Right forelimb (tissue), 1 donor: ENCODE data around the gene SDC4.
A peak's percentile ranks its signal among the peaks of the same experiment; 100 is the strongest.

Source experiments
- DNase-seq: peaks from one replicate; pipeline ENCODE4 v3.0.0-alpha.2; 2018

SDC4 gene

DNA sequence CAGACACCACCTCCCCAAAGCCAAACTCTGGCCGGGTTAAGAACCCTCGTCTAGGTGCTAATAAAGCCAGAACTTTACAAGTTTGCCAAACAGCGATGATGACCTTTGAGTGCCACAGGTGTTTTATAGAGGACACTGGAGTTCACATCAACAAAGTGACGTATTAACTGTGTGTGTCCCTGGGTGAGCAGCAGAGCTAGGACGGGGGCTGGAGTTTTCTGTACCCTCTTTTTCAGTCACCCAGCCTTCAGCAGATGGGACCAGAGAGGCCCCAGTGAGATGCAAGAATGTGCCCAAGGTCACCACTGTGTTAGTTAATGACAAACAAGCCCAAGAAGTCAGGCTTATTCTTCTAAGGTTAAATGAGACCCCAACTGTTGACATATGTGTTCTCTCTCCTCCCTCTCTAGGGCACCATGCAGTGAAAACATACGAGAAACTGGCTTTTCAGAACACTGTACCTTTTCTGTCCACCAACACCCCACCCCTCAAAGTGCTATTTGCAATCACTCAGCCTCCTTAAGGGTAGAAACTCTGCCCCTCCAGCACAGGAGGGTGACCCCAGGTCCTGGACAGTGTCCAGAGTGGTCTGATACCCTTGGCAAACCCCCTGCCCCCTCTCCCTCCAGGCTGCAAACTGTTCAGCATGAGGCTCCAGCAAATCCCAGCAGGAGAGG is 5.2 kb downstream of the SDC4 start:
- DNase-seq, result no peak

DNA sequence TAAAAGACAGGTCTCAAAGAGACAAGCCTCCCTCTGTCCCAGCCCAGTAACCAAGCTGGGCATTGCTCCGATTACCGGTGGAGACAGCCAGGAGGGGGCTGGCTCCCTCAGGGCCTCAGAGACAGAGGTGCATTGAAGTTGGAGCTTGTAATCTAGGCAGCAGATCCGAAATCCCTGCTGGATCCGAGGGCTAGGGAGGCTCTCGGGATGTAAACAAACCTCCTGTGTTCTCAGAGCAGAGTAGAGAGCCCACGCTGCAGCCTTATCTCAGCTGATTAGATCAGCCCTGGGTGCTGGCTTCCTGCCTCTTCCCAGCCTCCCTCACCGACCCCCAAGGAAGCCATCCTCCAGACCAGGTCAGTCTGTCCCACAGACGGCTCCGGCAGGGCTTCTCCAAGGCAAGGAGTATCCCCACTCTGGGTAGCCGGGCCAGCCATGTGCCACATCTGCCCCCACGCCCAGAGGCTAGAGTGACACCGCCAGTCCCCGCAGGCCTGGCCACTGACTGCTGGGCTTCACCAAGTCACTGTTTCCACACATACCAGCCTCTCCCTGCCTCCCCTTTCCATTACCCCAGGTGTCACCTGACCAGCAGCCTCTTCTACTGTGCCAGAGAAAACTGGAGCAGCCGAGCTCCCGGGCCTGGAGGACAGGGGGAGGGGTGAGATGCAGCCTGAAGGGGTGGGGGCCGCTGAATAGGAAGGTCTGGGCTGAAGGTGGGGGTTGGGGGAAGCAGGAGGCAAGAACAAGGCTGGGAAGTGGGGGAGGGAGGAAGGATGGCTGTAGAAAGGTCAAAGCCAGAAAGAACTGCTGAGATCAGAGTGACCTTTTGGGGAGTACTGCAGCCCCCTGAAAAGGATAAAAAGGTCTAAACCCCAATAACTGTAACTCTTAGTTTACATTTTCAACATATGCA is 6.0 kb downstream of the SDC4 start:
- DNase-seq, result peak; percentile 60

DNA sequence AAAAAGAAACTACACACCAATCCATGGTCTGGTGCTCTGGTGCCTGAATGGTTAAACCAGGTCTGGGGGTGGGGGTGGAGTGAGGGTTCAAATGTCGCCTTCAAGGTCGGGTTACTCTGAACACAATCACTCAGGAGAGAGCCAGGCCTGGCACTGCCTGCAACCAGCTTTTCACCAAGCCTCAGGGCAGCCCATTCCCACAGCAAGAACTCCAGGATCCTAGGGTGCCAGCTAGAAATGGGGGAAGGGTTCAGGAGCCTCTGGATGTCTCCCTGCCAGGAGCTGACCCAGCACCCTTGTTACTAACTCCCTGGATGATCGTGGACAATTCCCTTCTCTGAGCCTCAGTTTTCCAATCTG is 6.7 kb downstream of the SDC4 start:
- DNase-seq, result no peak

DNA sequence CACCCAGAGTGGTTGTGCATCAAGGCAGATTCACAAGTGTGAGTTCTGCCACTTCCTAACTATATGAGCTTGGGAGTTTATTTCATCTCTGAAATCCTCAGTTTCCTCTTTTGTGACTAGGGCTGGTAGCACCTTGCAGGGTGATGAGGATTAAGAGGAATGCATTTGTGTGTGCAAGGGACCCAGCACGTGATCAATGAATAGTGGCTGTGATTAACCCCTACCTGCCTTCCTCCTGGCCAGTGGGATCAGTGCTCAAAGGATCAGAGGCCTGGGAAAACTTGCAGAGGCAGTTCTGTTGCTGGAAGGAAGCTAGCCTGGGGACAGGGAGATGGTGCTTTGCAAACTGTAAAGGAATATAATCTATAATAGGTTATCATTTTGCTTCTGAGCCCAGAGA is 7.3 kb downstream of the SDC4 start:
- no peak for DNase-seq

DNA sequence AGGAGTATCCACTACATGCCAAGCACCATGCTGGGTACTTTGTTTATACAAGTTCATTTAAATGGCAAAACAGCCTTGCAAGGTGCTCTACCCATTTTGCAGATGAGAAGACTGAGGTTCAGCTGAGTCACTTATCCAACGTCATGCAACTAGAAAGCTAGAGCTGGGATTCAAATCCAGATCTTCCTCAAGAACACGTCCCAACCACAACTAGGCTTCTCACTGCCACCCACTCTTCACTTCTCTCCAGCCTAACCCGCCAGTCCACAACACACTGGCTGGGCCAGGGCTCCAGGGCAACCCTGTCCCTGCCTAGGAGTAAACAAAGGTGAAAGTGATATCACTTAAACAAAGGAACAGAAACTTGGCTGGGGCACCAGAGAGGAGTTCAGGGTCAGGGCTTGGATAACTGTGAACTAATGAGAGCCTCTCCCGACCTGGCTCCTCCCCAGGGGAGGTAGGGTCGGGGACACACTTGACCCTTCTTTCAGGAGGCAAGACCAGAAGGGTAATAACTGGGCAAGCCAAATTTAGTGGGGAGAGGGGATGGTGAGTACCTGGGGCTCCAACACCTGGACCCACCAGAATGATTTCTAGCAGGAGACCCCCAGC is 7.9 kb downstream of the SDC4 start:
- DNase-seq, result no peak

DNA sequence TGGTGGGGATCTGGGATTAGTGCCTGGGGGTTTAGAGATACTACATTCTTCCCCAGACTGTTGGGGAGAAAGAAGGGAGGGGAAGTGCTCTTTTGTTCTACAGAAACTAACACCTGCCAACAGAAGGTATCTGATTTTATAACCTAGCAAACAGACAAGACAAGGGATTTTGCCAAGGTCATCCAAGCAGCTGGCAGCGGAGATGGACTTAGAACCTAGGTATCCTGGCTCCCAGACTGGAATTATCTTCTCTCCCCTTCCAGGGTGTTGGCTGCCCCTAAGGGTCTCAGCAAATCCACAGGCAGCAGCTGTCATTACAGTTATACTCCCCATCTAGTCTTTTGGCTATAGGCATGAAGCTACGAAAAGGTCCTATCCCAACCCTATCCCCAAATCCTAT is 8.4 kb downstream of the SDC4 start:
- no peak for DNase-seq

DNA sequence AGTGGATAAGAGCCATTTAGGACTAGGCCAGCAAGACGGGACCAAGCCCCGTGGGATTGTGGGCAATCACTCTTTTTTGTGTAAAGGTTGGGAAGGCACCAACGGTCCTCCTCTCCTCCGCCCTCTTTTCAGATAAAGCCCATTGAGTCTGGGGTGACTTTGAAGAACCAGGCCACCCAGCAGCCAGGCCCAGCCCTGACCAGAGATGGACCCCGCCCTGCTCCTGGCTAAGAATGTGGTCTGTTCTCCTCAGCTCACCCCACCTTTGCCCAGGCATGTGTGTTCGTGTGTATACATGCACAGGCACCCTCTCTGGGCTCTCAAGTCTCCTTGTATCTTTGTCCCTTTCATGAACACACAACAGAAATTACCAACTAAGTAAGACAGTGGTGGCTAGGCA is 9.1 kb downstream of the SDC4 start:
- DNase-seq, result no peak

DNA sequence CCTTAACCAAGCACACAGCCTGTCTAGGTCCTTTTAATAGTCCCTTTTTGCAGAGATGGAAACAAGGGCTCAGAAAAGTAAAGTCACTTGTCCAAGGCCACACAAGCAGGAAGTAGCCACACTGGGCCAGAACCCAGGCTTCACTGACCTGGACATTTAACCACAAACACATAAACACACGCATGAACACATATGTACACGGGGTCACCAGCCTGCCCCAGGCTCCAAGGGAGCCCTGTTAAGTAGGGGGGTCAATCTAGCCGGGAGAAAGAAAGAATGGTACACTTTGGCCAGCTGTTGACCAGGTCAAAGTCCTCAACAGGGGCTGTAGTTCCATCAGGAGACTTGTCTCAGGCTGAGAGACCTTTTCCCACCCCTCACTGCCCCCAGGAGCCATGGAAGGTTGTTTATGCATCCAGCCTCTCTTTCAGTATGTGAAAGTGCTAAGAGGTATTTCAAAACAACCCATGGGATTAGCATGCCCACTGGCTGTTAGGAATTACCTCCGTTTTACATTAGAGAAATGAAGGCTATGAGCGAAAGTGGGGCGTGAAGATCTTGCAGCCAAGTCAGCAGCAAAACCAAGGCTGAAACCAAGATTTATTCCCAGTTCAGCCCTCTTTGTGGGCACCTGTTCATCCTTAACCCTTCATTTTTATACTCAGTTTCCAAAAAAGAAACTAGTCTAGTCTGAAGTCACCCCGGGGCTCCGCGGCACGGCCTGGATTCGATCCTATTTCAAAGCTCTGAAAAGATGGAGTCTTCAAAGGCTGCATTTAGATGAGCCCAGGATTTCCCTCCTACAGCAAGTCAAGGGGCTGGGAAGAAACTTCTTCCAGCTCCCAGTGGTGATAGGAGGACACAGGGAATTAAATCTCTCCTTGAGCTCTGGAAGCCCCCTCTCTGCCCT is 9.8 kb downstream of the SDC4 start:
- DNase-seq, result no peak

DNA sequence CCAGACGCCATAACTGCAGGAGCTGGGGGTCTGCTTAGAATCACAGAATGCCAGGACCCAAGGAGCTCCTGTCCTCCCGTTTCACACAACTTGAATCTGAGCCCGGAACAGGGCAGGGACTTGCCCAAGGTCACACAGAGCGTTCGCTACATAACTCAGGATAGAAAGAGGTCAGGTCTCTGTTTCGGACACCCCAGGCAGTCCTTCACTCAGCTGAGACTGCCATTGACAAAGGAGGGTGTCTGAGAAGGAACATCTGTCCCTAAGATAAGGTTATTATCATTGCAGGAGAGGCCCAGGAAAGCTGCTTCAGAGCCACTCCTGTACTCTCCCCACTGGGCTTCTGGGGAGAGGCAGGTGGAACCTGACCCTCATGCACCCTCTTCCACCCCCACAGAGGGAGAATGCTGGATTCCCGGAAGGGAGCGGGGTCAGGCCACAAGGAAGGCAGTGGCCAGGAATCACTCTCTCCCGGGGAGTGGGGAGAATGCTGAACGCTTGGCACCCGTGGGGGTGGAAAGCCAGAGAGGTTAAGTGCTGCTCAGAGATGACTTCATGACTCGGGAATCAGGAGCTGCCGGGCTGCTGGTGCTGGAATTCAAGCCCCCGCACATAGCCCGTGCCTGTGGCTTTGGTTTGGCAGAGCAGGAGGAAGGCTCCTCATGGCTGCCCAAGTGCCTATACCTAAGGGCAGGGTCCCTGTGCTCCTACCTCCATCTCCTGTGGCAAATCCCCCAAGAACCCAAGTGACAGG is 10.7 kb downstream of the SDC4 start:
- DNase-seq, result no peak

DNA sequence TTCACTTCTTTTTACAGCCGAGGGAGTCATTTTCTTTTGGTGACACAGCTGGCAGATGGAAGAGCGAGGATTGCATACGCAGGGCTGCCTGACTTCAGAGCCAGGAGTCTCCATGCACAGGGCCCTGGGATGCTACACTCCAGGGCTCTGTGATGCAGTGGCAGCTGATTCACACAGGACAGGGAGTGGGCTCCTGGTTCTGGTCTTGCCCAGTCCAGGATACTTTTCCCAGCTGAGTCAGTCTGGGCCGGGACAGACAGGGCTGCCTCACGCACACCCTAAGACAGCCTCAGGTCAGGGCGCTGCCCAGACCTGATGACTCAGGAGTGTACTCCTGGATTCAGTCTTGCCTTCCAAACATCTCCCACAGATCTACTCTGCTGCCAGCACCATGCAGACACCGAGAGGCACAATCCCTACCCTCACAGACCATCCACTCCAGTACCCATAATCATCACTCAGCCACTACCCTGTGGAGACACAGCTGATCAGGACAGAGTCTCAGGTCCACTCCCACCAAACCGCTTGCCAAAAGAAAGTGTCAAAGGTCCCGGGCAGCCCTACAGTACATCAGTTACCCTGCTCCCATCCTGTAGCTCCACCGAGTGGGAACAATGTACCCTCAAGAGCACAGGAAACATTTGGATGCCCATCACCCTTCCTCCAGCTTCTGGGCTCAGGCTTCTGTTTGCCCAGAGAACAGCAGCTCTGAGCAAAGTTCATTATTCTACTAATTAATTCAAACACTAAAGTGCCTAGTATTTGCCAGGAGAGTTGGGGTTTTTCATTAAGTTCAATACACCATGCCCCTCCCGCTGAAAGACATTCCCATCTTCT is 11.5 kb downstream of the SDC4 start:
- DNase-seq, result no peak

DNA sequence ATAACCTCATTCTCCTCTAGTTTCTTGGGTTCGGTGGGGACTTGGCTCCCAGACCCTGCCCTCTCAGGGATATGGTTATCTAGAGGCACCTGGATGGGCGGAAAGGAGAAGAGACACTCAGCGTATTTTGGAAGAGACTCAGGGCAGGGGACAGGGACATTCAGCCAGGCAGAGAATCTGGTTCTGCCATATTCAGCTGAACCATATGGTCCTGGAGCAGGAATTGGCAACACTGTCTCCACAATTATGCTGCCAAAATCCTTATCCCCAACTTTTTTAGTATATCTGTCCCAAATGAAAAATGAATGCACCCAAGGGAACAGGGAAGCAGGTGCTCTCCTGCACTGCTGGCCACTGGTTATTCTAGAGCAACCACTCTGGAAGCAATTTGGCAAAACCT is 17.7 kb downstream of the SDC4 start:
- no peak for DNase-seq

DNA sequence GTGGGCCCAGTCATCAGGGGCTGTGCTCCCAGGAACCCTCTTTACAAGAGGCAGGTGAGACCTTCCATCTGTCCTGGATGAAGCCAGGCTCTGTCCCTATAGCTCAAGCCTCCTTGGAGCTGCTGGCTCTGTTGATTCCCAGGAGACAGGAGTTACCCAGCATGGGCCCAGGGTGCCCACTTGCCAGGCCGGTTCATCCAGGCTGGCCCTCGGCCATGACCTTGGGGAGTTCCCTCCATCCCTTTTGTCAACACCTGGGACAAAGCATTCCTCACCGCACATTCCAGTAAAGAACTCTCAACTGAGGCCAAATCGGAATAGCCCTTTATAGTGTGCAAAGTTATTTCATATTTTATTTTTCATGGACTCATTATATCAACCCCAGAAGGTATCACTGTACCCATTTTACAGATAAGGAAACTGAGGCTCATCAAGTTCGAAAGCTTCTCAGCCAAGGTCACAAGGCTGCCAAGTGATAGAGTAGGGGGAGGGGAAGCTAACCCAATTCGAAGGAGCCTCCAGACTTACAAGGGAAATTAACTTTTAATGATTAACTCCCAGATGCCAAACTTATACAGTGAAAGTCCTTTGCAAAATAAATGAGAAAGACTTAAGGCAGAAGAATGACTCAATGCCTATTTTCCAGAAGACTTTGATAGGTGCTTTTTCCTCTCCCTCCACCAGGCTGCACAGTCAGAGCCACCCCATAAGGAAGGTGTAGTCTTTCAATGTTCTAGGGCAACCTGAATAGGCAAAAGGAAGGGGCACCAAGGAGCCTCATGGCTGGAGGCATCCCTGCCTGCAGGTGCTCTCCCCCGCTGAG is 18.5 kb downstream of the SDC4 start:
- DNase-seq, result no peak

DNA sequence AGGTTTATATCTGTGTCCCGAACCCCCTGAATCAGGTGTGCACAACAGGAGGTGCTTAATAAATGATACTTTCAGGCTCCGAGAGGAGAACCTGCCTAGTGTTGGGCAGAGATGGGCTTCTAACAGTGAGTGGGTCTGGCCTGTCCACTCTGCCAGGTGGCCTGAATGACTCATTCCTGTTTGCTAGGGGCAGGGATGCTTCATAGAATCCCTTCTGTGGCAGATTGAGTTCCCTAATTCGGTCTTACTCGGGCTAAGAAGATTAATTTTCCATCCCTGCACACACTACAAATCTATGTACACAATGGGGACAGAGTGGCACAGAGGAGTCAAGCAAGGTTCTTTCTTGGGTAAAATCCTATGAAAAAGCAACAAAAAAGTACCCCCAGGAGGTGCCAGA is 19.8 kb downstream of the SDC4 start:
- DNase-seq, result no peak

DNA sequence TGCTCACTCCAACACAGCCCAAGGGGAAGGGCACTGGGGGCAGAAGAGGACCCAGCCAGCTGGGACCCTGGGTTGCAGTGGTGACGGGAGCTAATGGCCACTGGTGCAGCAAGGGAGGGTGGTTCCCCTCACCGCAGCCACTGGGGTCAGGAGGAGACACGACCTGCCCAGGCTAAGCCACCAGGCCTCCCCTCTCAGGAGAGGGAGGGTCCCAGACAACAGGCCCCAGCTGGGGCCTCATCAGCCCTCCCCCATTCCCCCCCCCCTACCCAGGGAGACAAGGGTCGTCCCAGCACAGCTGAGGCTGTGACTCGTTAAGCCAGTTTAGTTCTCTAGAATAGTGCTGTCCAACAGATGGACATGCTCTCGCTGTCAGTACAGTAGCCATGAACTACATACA is 22.9 kb downstream of the SDC4 start:
- DNase-seq, result no peak

DNA sequence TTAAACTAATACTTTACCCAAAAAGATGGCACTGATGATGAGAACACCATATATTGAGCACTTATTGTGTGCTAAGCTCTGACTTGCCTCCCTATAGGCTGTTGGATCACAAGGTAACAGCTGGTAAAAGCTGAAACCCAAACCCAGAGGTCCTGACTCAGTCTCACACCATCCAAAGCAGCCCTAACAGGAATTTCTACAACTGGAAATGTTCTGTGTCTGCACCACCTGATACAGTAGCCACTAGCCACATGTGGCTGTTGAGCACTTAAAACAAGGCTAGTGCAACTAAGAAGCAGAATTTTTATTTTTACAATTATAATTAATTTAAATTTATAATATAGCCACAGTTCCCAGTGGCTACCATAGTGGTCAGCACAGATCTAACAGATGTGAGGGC is 24.5 kb downstream of the SDC4 start:
- no peak for DNase-seq

DNA sequence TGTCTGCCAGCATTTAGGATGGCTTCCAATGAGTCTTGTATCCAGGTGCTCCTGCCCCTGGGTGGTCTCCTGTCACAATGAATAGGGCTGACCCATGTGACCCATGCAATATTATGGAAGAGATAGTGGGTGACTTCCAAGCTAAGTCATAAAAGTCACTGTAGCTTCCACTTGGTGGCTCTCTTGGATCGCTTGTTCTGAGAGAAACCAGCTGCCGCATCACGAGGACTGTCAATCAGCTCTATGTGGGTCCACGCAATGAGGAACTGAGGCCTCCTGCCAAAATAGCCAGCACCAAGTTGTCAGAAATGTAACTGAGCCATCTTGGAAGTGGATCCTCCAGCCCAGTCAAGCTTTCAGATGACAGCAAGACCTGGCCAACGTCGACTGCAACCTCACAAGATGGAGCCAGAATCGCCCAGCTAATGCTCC is 25.3 kb downstream of the SDC4 start:
- DNase-seq, result no peak

DNA sequence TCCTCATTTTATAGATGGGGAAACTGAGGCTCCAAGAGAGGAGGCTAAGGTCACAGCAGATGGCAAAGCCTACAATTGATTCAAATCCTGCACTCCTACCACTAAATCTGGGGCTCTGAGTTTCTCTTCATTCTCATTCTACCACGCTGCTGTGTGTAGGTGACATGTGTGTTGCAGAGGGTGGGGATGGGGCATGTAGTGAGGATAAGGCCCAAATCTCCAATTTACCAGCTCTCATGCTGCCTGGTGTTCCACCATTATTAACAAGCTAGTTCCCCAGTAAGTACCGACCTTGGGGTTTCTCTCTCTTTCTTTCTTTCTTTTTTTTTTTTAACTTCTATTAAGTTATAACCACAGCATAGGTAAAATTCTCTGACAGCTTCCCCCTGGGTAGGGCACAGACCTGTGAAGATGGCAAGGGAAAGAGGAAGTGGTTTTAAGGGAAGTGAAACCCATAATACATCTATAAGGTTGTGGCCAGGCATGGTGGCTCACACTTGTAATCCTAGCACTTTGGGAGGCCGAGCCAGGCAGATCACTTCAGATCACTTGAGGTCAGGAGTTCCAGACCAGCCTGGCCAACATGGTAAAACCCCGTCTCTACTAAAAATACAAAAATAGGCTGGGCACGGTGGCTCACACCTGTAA is 27.2 kb downstream of the SDC4 start:
- DNase-seq, result no peak

DNA sequence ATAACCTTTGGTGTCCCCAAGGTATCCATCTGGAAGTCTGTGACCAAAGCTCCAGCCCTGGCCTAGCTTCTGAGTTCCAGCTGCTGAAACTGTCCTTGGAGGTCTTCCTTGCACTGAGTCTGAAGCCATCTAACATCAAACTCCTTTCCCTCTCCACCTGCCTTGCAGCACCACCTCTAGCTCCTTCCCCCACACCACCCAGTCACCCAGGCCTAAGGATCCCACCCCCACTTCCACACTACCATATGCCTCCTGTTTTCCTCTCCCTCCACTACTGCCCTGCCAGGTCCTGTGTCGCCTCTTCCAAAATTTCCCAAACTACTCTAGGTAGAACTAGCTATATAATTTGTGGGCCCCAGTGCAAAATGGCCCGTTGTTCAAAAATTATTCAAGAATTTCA is 29.3 kb downstream of the SDC4 start:
- no peak for DNase-seq

DNA sequence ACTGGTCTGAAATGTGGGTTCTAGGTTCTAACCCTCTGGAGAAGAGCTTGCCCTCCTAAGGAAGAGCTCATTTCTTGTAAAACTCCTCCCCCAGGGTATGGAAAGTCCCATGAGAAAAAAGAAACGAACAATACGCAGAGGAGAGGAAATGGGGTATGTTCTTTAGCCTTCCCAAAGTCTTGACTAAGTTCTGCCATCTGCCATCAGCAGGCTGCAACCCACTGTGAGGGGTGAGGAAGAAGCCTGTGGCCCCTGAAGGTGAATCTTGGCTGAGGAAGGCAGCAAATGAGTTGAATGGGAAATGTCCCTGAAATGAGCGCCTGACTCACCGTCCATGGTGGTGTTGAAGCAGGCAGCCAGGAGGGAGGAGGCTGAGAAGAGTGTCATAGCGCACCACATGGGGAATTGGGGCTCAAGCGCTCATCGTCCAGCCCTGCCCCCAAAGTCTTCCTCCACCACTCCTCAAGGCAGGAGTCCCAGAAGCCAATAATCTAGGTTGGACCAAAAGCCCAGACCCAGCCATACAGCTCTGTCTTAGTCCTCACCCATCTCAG is 29.8 kb downstream of the SDC4 start:
- DNase-seq, result no peak

DNA sequence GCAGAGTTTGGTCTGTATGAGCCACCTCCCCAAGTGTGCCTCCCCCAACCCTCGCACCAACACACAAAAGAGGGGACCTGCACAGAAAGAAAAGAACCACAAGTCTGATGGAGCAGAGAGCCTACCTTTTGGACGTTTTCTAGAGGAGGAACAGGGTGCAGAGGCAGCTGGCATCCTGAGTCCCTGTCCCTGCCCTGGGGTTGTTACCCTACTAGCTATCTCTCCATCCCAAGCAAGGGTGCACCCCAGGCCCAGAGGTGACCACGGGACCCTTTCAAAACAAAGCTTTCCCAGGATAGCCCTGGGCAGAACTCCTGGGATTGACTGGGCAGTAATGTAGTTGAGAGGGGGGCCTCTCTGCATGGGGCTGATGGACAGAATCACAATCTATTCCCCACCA is 30.4 kb downstream of the SDC4 start:
- DNase-seq, result no peak
